Measurements from ENCODE around the gene ANTXR1.

ANTXR1 gene

GRCh38 chr2:69031466-69031865 lies 18.5 kb downstream of the ANTXR1 start:
- TF ChIP-seq CTCF (IDR thresholded peaks at IDR 0.05; ENCODE audit: insufficient read depth, low read depth, low read length, missing control alignments) = no peak
- no peak for DNase-seq (ENCODE audit: low read depth)
- H3K4me3 ChIP-seq (ENCODE audit: low read length) = no peak overlapping the region

- no peak for DNase-seq (ENCODE audit: low read depth)
- no peak for TF ChIP-seq CTCF (IDR thresholded peaks at IDR 0.05; ENCODE audit: insufficient read depth, low read depth, low read length, missing control alignments)
- H3K4me3 ChIP-seq (ENCODE audit: low read length) = no peak overlapping the region
Measured at GRCh38 chr2:69032336-69032735, 19.4 kb downstream of the ANTXR1 start.

- no peak for DNase-seq (ENCODE audit: low read depth)
- no peak overlapping the region for H3K4me3 ChIP-seq (ENCODE audit: low read length)
- TF ChIP-seq CTCF (IDR thresholded peaks at IDR 0.05; ENCODE audit: insufficient read depth, low read depth, low read length, missing control alignments) = no peak
Measured at GRCh38 chr2:69033461-69034095, 20.6 kb downstream of the ANTXR1 start.

- TF ChIP-seq CTCF (IDR thresholded peaks at IDR 0.05; ENCODE audit: insufficient read depth, low read depth, low read length, missing control alignments) = no peak
- DNase-seq (ENCODE audit: low read depth) = no peak
- H3K4me3 ChIP-seq (ENCODE audit: low read length) = no peak overlapping the region
Measured at GRCh38 chr2:69034122-69034521, 21.1 kb downstream of the ANTXR1 start.

GRCh38 chr2:69034845-69035244 lies 21.9 kb downstream of the ANTXR1 start:
- DNase-seq (ENCODE audit: low read depth) = peak; percentile 59
- no peak for TF ChIP-seq CTCF (IDR thresholded peaks at IDR 0.05; ENCODE audit: insufficient read depth, low read depth, low read length, missing control alignments)
- no peak overlapping the region for H3K4me3 ChIP-seq (ENCODE audit: low read length)

- H3K4me3 ChIP-seq (ENCODE audit: low read length) = no peak overlapping the region
- TF ChIP-seq CTCF (IDR thresholded peaks at IDR 0.05; ENCODE audit: insufficient read depth, low read depth, low read length, missing control alignments) = no peak
- DNase-seq (ENCODE audit: low read depth) = no peak
Measured at GRCh38 chr2:69036926-69037325, 23.9 kb downstream of the ANTXR1 start.

GRCh38 chr2:69041214-69041613 lies 28.2 kb downstream of the ANTXR1 start:
- no peak overlapping the region for H3K4me3 ChIP-seq (ENCODE audit: low read length)
- DNase-seq (ENCODE audit: low read depth) = no peak
- TF ChIP-seq CTCF (IDR thresholded peaks at IDR 0.05; ENCODE audit: insufficient read depth, low read depth, low read length, missing control alignments) = no peak

Measured in epithelial cell of esophagus (primary cell).